Measurements from ENCODE around the gene SRP9. TPM values are rescaled to one million over a fixed set of nuclear protein-coding genes. Genes with fewer than 3 reads are reported as not detected.

Gene SRP9
- polyA plus RNA-seq, 2 donors, result 129 to 158 TPM

GRCh38 chr1:225765982-225766674, 11.5 kb upstream of the SRP9 start:
- no peaks in the 10 kb centered on the region for H3K9me3 ChIP-seq (ENCODE audit: control insufficient read depth in 2 of 2, insufficient read depth in 1 of 2, low read depth in 1 of 2, low read length in 1 of 2)
- H3K4me3 ChIP-seq (ENCODE audit: low read depth in 1 of 2, low read length in 2 of 2), result no peak overlapping the region
- no peaks in the 10 kb centered on the region for H3K36me3 ChIP-seq (ENCODE audit: control insufficient read depth in 2 of 2, insufficient read depth in 2 of 2, low read length in 1 of 2)
- WGBS, 2 donors, result 63 to 81% methylated on average over 6 of the region's 6 CpGs
- no peaks in the 10 kb centered on the region for H3K27me3 ChIP-seq (ENCODE audit: control insufficient read depth in 1 of 2, insufficient read depth in 2 of 2, low read length in 2 of 2)
- H3K4me1 ChIP-seq (ENCODE audit: control insufficient read depth in 2 of 2, insufficient read depth in 2 of 2, low read length in 1 of 2), result peaks cover 8 to 11% of the 10 kb centered on the region in 2 donors
- peak overlapping the region in 1 of 2 donors; percentile 76 for H3K27ac ChIP-seq (ENCODE audit: low read depth in 2 of 2, low read length in 1 of 2)

- Histone ChIP-seq H3K9me3 (ENCODE audit: control insufficient read depth in 2 of 2, insufficient read depth in 1 of 2, low read depth in 1 of 2, low read length in 1 of 2) (no peaks in the 10 kb centered on the region), H3K4me3 (ENCODE audit: low read depth in 1 of 2, low read length in 2 of 2) (no peak overlapping the region), H3K27ac (ENCODE audit: low read depth in 2 of 2, low read length in 1 of 2) (peak overlapping the region; percentile 76 to 88), H3K4me1 (ENCODE audit: control insufficient read depth in 2 of 2, insufficient read depth in 2 of 2, low read length in 1 of 2) (peaks cover 8 to 11% of the 10 kb centered on the region in 2 donors), H3K27me3 (ENCODE audit: control insufficient read depth in 1 of 2, insufficient read depth in 2 of 2, low read length in 2 of 2) (no peaks in the 10 kb centered on the region), H3K36me3 (ENCODE audit: control insufficient read depth in 2 of 2, insufficient read depth in 2 of 2, low read length in 1 of 2) (no peaks in the 10 kb centered on the region)
- 22 to 40% methylated on average over 8 of the region's 8 CpGs for WGBS, 2 donors
Measured at GRCh38 chr1:225766967-225767633, 10.5 kb upstream of the SRP9 start.

- Histone ChIP-seq H3K4me1 (ENCODE audit: control insufficient read depth in 2 of 2, insufficient read depth in 2 of 2, low read length in 1 of 2) (peaks cover 8 to 11% of the 10 kb centered on the region in 2 donors), H3K9me3 (ENCODE audit: control insufficient read depth in 2 of 2, insufficient read depth in 1 of 2, low read depth in 1 of 2, low read length in 1 of 2) (no peaks in the 10 kb centered on the region), H3K27ac (ENCODE audit: low read depth in 2 of 2, low read length in 1 of 2) (peak overlapping the region; percentile 76 to 88), H3K27me3 (ENCODE audit: control insufficient read depth in 1 of 2, insufficient read depth in 2 of 2, low read length in 2 of 2) (no peaks in the 10 kb centered on the region), H3K36me3 (ENCODE audit: control insufficient read depth in 2 of 2, insufficient read depth in 2 of 2, low read length in 1 of 2) (no peaks in the 10 kb centered on the region), H3K4me3 (ENCODE audit: low read depth in 1 of 2, low read length in 2 of 2) (no peak overlapping the region)
- WGBS, 2 donors, result 37 to 52% methylated on average over 17 of the region's 17 CpGs
Measured at GRCh38 chr1:225767634-225768540, 9.7 kb upstream of the SRP9 start.

GRCh38 chr1:225768662-225769426, 8.8 kb upstream of the SRP9 start:
- WGBS, 2 donors, result 75 to 79% methylated on average over 9 of the region's 9 CpGs
- no peak overlapping the region for H3K4me3 ChIP-seq (ENCODE audit: low read depth in 1 of 2, low read length in 2 of 2)
- H3K27ac ChIP-seq (ENCODE audit: low read depth in 2 of 2, low read length in 1 of 2), result peak overlapping the region in 1 of 2 donors; percentile 36
- no peaks in the 10 kb centered on the region for H3K9me3 ChIP-seq (ENCODE audit: control insufficient read depth in 2 of 2, insufficient read depth in 1 of 2, low read depth in 1 of 2, low read length in 1 of 2)
- peaks cover 8 to 11% of the 10 kb centered on the region in 2 donors for H3K4me1 ChIP-seq (ENCODE audit: control insufficient read depth in 2 of 2, insufficient read depth in 2 of 2, low read length in 1 of 2)
- H3K36me3 ChIP-seq (ENCODE audit: control insufficient read depth in 2 of 2, insufficient read depth in 2 of 2, low read length in 1 of 2), result no peaks in the 10 kb centered on the region
- no peaks in the 10 kb centered on the region for H3K27me3 ChIP-seq (ENCODE audit: control insufficient read depth in 1 of 2, insufficient read depth in 2 of 2, low read length in 2 of 2)

- no peaks in the 10 kb centered on the region for H3K36me3 ChIP-seq (ENCODE audit: control insufficient read depth in 2 of 2, insufficient read depth in 2 of 2, low read length in 1 of 2)
- 83 to 86% methylated on average over 5 of the region's 5 CpGs for WGBS, 2 donors
- no peak overlapping the region for H3K27ac ChIP-seq (ENCODE audit: low read depth in 2 of 2, low read length in 1 of 2)
- no peaks in the 10 kb centered on the region for H3K9me3 ChIP-seq (ENCODE audit: control insufficient read depth in 2 of 2, insufficient read depth in 1 of 2, low read depth in 1 of 2, low read length in 1 of 2)
- peaks cover 8 to 11% of the 10 kb centered on the region in 2 donors for H3K4me1 ChIP-seq (ENCODE audit: control insufficient read depth in 2 of 2, insufficient read depth in 2 of 2, low read length in 1 of 2)
- no peak overlapping the region for H3K4me3 ChIP-seq (ENCODE audit: low read depth in 1 of 2, low read length in 2 of 2)
- no peaks in the 10 kb centered on the region for H3K27me3 ChIP-seq (ENCODE audit: control insufficient read depth in 1 of 2, insufficient read depth in 2 of 2, low read length in 2 of 2)
Measured at GRCh38 chr1:225769687-225770086, 7.9 kb upstream of the SRP9 start.

GRCh38 chr1:225770561-225771248, 6.9 kb upstream of the SRP9 start:
- no peaks in the 10 kb centered on the region for H3K27me3 ChIP-seq (ENCODE audit: control insufficient read depth in 1 of 2, insufficient read depth in 2 of 2, low read length in 2 of 2)
- 83 to 88% methylated on average over 11 of the region's 11 CpGs for WGBS, 2 donors
- H3K9me3 ChIP-seq (ENCODE audit: control insufficient read depth in 2 of 2, insufficient read depth in 1 of 2, low read depth in 1 of 2, low read length in 1 of 2), result no peaks in the 10 kb centered on the region
- H3K27ac ChIP-seq (ENCODE audit: low read depth in 2 of 2, low read length in 1 of 2), result no peak overlapping the region
- H3K4me1 ChIP-seq (ENCODE audit: control insufficient read depth in 2 of 2, insufficient read depth in 2 of 2, low read length in 1 of 2), result peaks cover 8 to 11% of the 10 kb centered on the region in 2 donors
- no peaks in the 10 kb centered on the region for H3K36me3 ChIP-seq (ENCODE audit: control insufficient read depth in 2 of 2, insufficient read depth in 2 of 2, low read length in 1 of 2)
- H3K4me3 ChIP-seq (ENCODE audit: low read depth in 1 of 2, low read length in 2 of 2), result no peak overlapping the region

- Histone ChIP-seq H3K36me3 (ENCODE audit: control insufficient read depth in 2 of 2, insufficient read depth in 2 of 2, low read length in 1 of 2) (no peaks in the 10 kb centered on the region), H3K9me3 (ENCODE audit: control insufficient read depth in 2 of 2, insufficient read depth in 1 of 2, low read depth in 1 of 2, low read length in 1 of 2) (no peaks in the 10 kb centered on the region), H3K4me1 (ENCODE audit: control insufficient read depth in 2 of 2, insufficient read depth in 2 of 2, low read length in 1 of 2) (peaks cover 6 to 11% of the 10 kb centered on the region in 2 donors), H3K4me3 (ENCODE audit: low read depth in 1 of 2, low read length in 2 of 2) (no peak overlapping the region), H3K27ac (ENCODE audit: low read depth in 2 of 2, low read length in 1 of 2) (peak overlapping the region; percentile 52 to 76), H3K27me3 (ENCODE audit: control insufficient read depth in 1 of 2, insufficient read depth in 2 of 2, low read length in 2 of 2) (no peaks in the 10 kb centered on the region)
- 54 to 71% methylated on average over 4 of the region's 4 CpGs for WGBS, 2 donors
Measured at GRCh38 chr1:225771661-225772322, 5.8 kb upstream of the SRP9 start.

- Histone ChIP-seq H3K27ac (ENCODE audit: low read depth in 2 of 2, low read length in 1 of 2) (peak overlapping the region; percentile 52 to 76), H3K9me3 (ENCODE audit: control insufficient read depth in 2 of 2, insufficient read depth in 1 of 2, low read depth in 1 of 2, low read length in 1 of 2) (no peaks in the 10 kb centered on the region), H3K36me3 (ENCODE audit: control insufficient read depth in 2 of 2, insufficient read depth in 2 of 2, low read length in 1 of 2) (no peaks in the 10 kb centered on the region), H3K4me3 (ENCODE audit: low read depth in 1 of 2, low read length in 2 of 2) (no peak overlapping the region), H3K4me1 (ENCODE audit: control insufficient read depth in 2 of 2, insufficient read depth in 2 of 2, low read length in 1 of 2) (peaks cover 5 to 7% of the 10 kb centered on the region in 2 donors), H3K27me3 (ENCODE audit: control insufficient read depth in 1 of 2, insufficient read depth in 2 of 2, low read length in 2 of 2) (no peaks in the 10 kb centered on the region)
- WGBS, 2 donors, result 15% methylated on average over 5 of the region's 5 CpGs
Measured at GRCh38 chr1:225772323-225772768, 5.3 kb upstream of the SRP9 start.
